Measurements from ENCODE around the gene AIPL1.

The AIPL1 gene

DNA sequence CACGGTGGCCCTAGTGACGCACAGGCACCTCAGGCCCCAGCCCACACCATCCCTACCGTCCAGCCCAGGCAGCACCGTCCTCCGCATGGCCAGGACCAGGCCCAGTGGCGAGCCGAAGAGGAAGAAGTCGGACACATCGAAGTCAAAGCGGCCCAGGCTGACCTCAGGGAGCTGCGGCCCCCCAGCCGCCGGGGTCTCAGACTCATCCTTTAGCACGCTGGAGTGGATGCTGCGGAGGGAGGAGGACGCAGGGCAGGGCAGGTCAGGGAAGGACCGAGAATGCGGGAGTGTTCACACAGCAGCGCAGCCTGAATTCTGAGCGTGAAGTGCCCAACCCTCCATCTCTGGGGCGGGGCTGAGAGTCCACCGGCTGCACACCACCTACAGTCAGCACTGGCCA lies 39.5 kb upstream of the AIPL1 start:
- CTCF ChIA-PET = interaction anchor here (1.4 to 6.5 kb wide), 14 partner anchors 9 to 176 kb away, joined by 3 to 94 read pairs (median 8); partner anchors contain the start of genes KIAA0753 and TXNDC17
- no peak for DNase-seq (ENCODE audit: low read depth, low spot score)
- POLR2A ChIA-PET = no interaction called here
- TF ChIP-seq, protein P1, sequence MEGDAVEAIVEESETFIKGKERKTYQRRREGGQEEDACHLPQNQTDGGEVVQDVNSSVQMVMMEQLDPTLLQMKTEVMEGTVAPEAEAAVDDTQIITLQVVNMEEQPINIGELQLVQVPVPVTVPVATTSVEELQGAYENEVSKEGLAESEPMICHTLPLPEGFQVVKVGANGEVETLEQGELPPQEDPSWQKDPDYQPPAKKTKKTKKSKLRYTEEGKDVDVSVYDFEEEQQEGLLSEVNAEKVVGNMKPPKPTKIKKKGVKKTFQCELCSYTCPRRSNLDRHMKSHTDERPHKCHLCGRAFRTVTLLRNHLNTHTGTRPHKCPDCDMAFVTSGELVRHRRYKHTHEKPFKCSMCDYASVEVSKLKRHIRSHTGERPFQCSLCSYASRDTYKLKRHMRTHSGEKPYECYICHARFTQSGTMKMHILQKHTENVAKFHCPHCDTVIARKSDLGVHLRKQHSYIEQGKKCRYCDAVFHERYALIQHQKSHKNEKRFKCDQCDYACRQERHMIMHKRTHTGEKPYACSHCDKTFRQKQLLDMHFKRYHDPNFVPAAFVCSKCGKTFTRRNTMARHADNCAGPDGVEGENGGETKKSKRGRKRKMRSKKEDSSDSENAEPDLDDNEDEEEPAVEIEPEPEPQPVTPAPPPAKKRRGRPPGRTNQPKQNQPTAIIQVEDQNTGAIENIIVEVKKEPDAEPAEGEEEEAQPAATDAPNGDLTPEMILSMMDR (IDR thresholded peaks at IDR 0.05; ENCODE audit: insufficient read depth, low read length, missing control alignments) = no peak
- H3K4me3 ChIP-seq (ENCODE audit: low read depth, low read length) = no peak overlapping the region

DNA sequence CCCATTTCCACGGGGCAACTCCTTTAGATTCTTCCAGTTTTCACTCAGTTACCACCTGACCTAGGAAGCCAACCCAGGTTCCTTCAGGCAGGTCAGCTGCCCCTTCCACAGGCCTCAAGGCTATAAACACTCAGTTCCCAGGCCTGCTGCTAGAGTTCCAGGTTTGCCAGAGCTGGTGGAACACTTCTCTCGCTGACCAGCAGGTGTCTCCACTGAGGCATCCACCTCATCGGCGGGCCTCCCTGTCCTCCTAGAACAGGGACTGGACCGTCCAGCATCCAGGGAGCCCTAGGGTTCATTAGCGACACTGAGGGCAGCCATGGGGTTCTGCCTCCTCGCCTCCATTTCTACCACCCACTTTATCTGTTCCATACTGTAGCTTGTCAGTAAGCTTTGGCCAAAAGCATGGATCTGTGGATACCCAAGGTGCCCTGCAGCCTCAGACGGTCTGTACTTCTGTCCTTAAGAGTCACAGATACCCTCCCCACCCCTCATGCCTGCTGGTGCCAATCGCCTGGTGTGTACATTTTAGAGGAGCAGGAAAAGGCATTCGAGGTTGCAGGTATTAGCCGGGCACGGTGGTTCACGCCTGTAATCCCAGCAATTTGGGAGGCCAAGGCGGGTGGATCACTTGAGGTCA lies 38.3 kb upstream of the AIPL1 start:
- DNase-seq (ENCODE audit: low read depth, low spot score) = no peak
- no peak overlapping the region for H3K4me3 ChIP-seq (ENCODE audit: low read depth, low read length)
- POLR2A ChIA-PET = interaction anchor here (1.2 kb wide), 1 partner anchor 166 kb away, joined by 4 read pairs; no protein-coding TSS in a partner anchor
- CTCF ChIA-PET = interaction anchor here (0.7 to 6.5 kb wide), 49 partner anchors 9 to 881 kb away, joined by 3 to 94 read pairs (median 6); partner anchors contain the start of genes KIAA0753 and TXNDC17
- TF ChIP-seq, protein P1 (IDR thresholded peaks at IDR 0.05; ENCODE audit: insufficient read depth, low read length, missing control alignments) = peak; percentile 96

DNA sequence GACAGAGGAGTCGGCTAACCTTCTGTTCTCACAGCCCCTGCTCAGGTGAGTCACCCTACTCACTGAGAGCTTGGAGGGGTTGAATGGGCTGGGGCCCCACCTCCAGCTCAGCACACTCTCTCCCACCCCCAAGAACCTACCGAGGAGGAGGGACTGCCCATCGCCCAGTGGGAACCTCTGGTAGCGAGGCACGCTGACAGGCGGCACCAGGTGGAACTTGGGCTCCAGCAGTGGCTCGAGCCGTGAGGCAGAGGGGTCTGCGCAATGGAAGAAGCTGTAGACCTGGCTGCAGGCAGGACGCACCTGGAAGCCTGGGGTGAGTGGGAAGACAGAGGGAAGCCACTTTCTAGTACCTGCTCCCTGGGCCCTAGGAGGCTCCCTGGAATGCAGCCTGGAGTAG lies 37.6 kb upstream of the AIPL1 start:
- CTCF ChIA-PET = interaction anchor here (0.7 to 6.5 kb wide), 48 partner anchors 8 to 880 kb away, joined by 3 to 94 read pairs (median 6); partner anchors contain the start of genes KIAA0753 and TXNDC17
- H3K4me3 ChIP-seq (ENCODE audit: low read depth, low read length) = no peak overlapping the region
- no peak for DNase-seq (ENCODE audit: low read depth, low spot score)
- POLR2A ChIA-PET = interaction anchor here (1.2 kb wide), 1 partner anchor 167 kb away, joined by 4 read pairs; no protein-coding TSS in a partner anchor
- TF ChIP-seq, protein P1 (IDR thresholded peaks at IDR 0.05; ENCODE audit: insufficient read depth, low read length, missing control alignments) = no peak

DNA sequence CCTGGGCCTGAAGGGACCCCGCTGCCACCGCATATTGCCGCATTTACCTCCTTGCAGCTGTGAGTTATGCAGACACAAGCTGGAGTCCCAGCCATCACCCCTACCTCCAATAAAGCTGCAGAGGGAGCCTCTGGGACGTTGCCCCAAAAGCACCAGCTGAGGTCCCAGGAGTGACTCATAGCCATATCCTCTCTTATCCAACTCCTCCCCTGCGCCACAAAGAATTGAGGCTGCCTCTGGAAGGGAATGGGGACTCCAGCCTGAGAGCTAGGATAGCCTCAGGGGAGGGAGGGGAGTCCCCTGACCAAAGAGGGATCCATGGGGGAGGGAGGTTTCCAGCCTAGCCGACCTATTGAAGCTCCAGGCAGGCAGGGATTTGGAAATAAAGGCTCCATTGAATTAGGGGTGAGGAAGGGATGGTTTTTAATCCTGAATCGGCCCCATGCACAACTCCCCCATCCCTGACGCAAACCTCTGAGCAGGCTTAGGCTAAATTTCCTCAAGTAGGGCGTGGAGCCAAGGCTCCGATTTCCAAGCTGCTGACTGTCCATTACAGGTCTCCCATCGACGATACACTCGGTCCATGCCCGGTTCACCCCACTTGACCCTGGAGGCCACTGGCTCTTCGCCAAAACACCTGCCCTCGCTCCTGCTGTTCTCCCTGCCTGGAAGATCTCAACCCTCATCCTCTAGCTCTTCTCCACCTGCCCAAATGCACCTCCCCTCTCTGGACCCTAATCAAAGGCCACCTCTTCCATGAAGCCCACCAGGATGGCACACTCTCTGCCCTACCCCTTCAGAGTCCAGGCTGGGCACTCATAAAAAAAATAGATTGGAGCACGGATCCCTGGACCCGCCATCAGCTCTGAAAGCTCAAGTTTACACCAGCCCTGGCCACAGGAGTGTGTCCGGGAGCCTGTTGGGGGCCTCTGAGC lies 36.9 kb upstream of the AIPL1 start:
- ChIA-PET POLR2A (no interaction called here), CTCF (interaction anchor here (0.8 to 6.5 kb wide), 35 partner anchors 9 to 880 kb away, joined by 3 to 94 read pairs (median 6); partner anchors contain the start of genes KIAA0753 and TXNDC17)
- DNase-seq (ENCODE audit: low read depth, low spot score) = no peak
- TF ChIP-seq, protein P1 (IDR thresholded peaks at IDR 0.05; ENCODE audit: insufficient read depth, low read length, missing control alignments) = peak; percentile 7
- no peak overlapping the region for H3K4me3 ChIP-seq (ENCODE audit: low read depth, low read length)

DNA sequence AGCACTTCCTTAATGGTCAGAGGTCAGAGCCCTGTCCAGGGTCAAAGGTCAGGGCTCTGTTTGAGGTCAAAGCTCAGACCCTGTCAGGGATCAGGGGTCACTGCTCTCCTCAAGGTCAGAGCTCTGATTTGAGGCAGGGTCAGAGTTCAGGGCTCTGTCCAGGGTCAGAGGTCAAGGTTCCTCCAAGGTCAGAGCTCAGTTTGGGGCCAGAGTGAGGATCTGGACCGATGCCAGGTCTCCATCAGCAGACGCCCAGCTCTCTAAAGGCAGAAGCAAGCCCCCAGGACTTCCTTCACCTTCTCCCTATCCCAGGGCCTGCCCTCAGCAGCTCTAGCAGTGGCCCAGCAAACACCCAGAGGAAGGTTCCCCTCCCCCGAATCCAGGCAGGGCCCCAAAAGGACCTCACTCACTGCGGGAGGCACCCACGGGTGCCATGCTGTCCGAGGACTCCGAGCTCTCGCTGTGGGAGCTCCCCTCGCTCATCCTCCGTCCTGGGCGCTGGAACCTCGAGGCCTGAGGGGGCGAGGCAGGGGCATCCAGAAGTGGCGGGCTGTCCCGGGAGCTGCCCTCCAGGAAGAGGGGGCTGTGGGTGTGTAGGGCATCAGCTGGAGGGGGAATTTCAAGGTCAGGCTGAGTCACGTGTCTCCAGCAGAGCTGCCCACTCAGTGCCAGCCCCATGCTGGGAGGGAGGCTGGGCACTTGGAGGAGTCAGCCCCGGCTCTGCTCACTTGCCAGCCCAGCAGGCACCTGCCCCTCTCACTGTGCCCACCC lies 36.0 kb upstream of the AIPL1 start:
- CTCF ChIA-PET = interaction anchor here (0.8 to 6.5 kb wide), 17 partner anchors 12 to 281 kb away, joined by 3 to 94 read pairs (median 5); partner anchors contain the start of genes KIAA0753 and TXNDC17

More for the DNA sequence above, 36.0 kb upstream of the AIPL1 start:
- H3K4me3 ChIP-seq (ENCODE audit: low read depth, low read length) = no peak overlapping the region
- DNase-seq (ENCODE audit: low read depth, low spot score) = no peak
- TF ChIP-seq, protein P1 (IDR thresholded peaks at IDR 0.05; ENCODE audit: insufficient read depth, low read length, missing control alignments) = no peak
- POLR2A ChIA-PET = no interaction called here

Data from AG04449 (cell line).